Measurements from ENCODE around the gene MARCHF3.
"Not testable (repeated sequence)": the region's sequence is repeated elsewhere in the genome, so short reads cannot be mapped to it uniquely, and the experiment has no call there.

Gene MARCHF3

GRCh38 chr5:126921241-126922091 lies 108.9 kb downstream of the MARCHF3 start:
- in situ Hi-C loops (cut with MboI; ENCODE audit: low sequenced_read_pairs) = no loop called here

GRCh38 chr5:126920291-126920690 lies 110.1 kb downstream of the MARCHF3 start:
- in situ Hi-C loops (cut with MboI; ENCODE audit: low sequenced_read_pairs) = no loop called here

- in situ Hi-C loops (cut with MboI; ENCODE audit: low sequenced_read_pairs) = no loop called here
Observed at GRCh38 chr5:126919566-126919965, 110.8 kb downstream of the MARCHF3 start.

GRCh38 chr5:126918615-126918957 lies 111.8 kb downstream of the MARCHF3 start:
- in situ Hi-C loops (cut with MboI; ENCODE audit: low sequenced_read_pairs) = no loop called here

- in situ Hi-C loops (cut with MboI; ENCODE audit: low sequenced_read_pairs) = no loop called here
Observed at GRCh38 chr5:126917918-126918614, 112.3 kb downstream of the MARCHF3 start.

GRCh38 chr5:126915496-126915895 lies 114.9 kb downstream of the MARCHF3 start:
- in situ Hi-C loops (cut with MboI; ENCODE audit: low sequenced_read_pairs) = no loop called here

GRCh38 chr5:126914801-126915436 lies 115.4 kb downstream of the MARCHF3 start:
- in situ Hi-C loops (cut with MboI; ENCODE audit: low sequenced_read_pairs) = no loop called here

- in situ Hi-C loops (cut with MboI; ENCODE audit: low sequenced_read_pairs) = no loop called here
Observed at GRCh38 chr5:126912616-126913200, 117.7 kb downstream of the MARCHF3 start.

- in situ Hi-C loops (cut with MboI; ENCODE audit: low sequenced_read_pairs) = no loop called here
Observed at GRCh38 chr5:126911986-126912385, 118.4 kb downstream of the MARCHF3 start.

GRCh38 chr5:126909856-126910255 lies 120.5 kb downstream of the MARCHF3 start:
- in situ Hi-C loops (cut with MboI; ENCODE audit: low sequenced_read_pairs) = no loop called here

- in situ Hi-C loops (cut with MboI; ENCODE audit: low sequenced_read_pairs) = not testable (repeated sequence)
Observed at GRCh38 chr5:126904407-126904806, 126.0 kb downstream of the MARCHF3 start.

- in situ Hi-C loops (cut with MboI; ENCODE audit: low sequenced_read_pairs) = no loop called here
Observed at GRCh38 chr5:126900796-126901195, 129.6 kb downstream of the MARCHF3 start.

GRCh38 chr5:126899476-126899875 lies 130.9 kb downstream of the MARCHF3 start:
- in situ Hi-C loops (cut with MboI; ENCODE audit: low sequenced_read_pairs) = no loop called here

- in situ Hi-C loops (cut with MboI; ENCODE audit: low sequenced_read_pairs) = no loop called here
Observed at GRCh38 chr5:126897851-126898630, 132.3 kb downstream of the MARCHF3 start.

GRCh38 chr5:126896170-126896702 lies 134.1 kb downstream of the MARCHF3 start:
- in situ Hi-C loops (cut with MboI; ENCODE audit: low sequenced_read_pairs) = no loop called here

- in situ Hi-C loops (cut with MboI; ENCODE audit: low sequenced_read_pairs) = not testable (repeated sequence)
Observed at GRCh38 chr5:126895712-126896111, 134.6 kb downstream of the MARCHF3 start.

GRCh38 chr5:126890414-126890813 lies 139.9 kb downstream of the MARCHF3 start:
- in situ Hi-C loops (cut with MboI; ENCODE audit: low sequenced_read_pairs) = not testable (repeated sequence)

GRCh38 chr5:126888175-126888574 lies 142.2 kb downstream of the MARCHF3 start:
- in situ Hi-C loops (cut with MboI; ENCODE audit: low sequenced_read_pairs) = no loop called here

GRCh38 chr5:126884269-126884819 lies 146.0 kb downstream of the MARCHF3 start:
- in situ Hi-C loops (cut with MboI; ENCODE audit: low sequenced_read_pairs) = no loop called here

Data from hTERT RPE-1 (cell line).